GM19240 (cell line): Measurements from ENCODE around the gene PSD2.
A peak's percentile ranks its signal among the peaks of the same experiment; 100 is the strongest.

ENCODE experiments used
- DNase-seq: peaks from one replicate; pipeline ENCODE4 v3.0.0; 2011; ENCODE audit warnings: low spot score; ENCODE audit not compliant: insufficient read length

Gene PSD2

GRCh38 chr5:139763280-139763929 lies 32.2 kb upstream of the PSD2 start:
- DNase-seq, result no peak

- DNase-seq, result no peak
Measured at GRCh38 chr5:139763930-139764791, 31.4 kb upstream of the PSD2 start.

GRCh38 chr5:139764886-139765408 lies 30.7 kb upstream of the PSD2 start:
- DNase-seq, result no peak

- peak; percentile 81 for DNase-seq
Measured at GRCh38 chr5:139765409-139766217, 30.0 kb upstream of the PSD2 start.

- DNase-seq, result no peak
Measured at GRCh38 chr5:139767960-139768359, 27.6 kb upstream of the PSD2 start.

GRCh38 chr5:139768807-139769465 lies 26.7 kb upstream of the PSD2 start:
- no peak for DNase-seq

- no peak for DNase-seq
Measured at GRCh38 chr5:139769477-139769876, 26.1 kb upstream of the PSD2 start.

- DNase-seq, result no peak
Measured at GRCh38 chr5:139770722-139771121, 24.9 kb upstream of the PSD2 start.

- no peak for DNase-seq
Measured at GRCh38 chr5:139772089-139772791, 23.4 kb upstream of the PSD2 start.

- no peak for DNase-seq
Measured at GRCh38 chr5:139772927-139773690, 22.5 kb upstream of the PSD2 start.

- peak; percentile 78 for DNase-seq
Measured at GRCh38 chr5:139774980-139775661, 20.5 kb upstream of the PSD2 start.

GRCh38 chr5:139775872-139776271 lies 19.7 kb upstream of the PSD2 start:
- no peak for DNase-seq

- no peak for DNase-seq
Measured at GRCh38 chr5:139776861-139777260, 18.7 kb upstream of the PSD2 start.

GRCh38 chr5:139783436-139783965 lies 12.1 kb upstream of the PSD2 start:
- no peak for DNase-seq

- no peak for DNase-seq
Measured at GRCh38 chr5:139784488-139784887, 11.1 kb upstream of the PSD2 start.

GRCh38 chr5:139787257-139787567 lies 8.4 kb upstream of the PSD2 start:
- no peak for DNase-seq

GRCh38 chr5:139787568-139788293 lies 7.9 kb upstream of the PSD2 start:
- DNase-seq, result peak; percentile 97

- DNase-seq, result no peak
Measured at GRCh38 chr5:139788294-139788910, 7.2 kb upstream of the PSD2 start.
